IMR-90 (cell line): Measurements from ENCODE around the gene CCDC146. TPM values are rescaled to one million over a fixed set of nuclear protein-coding genes. Genes with fewer than 3 reads are reported as not detected.
"Not testable (repeated sequence)": the region's sequence is repeated elsewhere in the genome, so short reads cannot be mapped to it uniquely, and the experiment has no call there.

Source experiments
- ATAC-seq: fragments of 200-7000 bp; cut with Tn5 transposase; 2 replicates; pipeline ENCODE4 v1.9.1; 2020; ENCODE audit warnings: low read depth, mild to moderate bottlenecking, moderate library complexity
- BruUV-seq: library from RNA; stranded (reverse); fragments of 400-500 nt; replicated peaks from 2 replicates; lab custom pipeline; 2021; lab: Mats Ljungman, UMichigan
- CTCF ChIA-PET: fragments of 300-600 bp; formaldehyde crosslinking; extraction: SDS; loops from one replicate; lab custom pipeline; 2021; ENCODE audit warnings: antibody characterized with exemption; lab: Yijun Ruan, JAX
- POLR2A ChIA-PET: fragments of 300-600 bp; sonication (Branson Sonifier 250); formaldehyde crosslinking; loops from one replicate; lab custom pipeline; 2022; ENCODE audit warnings: antibody characterized with exemption; ENCODE audit not compliant: unreplicated experiment; lab: Charles Lee
- DNase-seq: peaks from one replicate; pipeline ENCODE4 v3.0.0; 2013
- H2AFZ ChIP-seq: replicated peaks from 2 replicates; pipeline ENCODE3; 2013; ENCODE audit warnings: low read length, mild to moderate bottlenecking; ENCODE audit not compliant: poor library complexity
- H2AK5ac ChIP-seq: 2 replicates; pipeline ENCODE4 v1.6.1; 2013; ENCODE audit warnings: low read depth, low read length, inconsistent platforms
- H2AK9ac ChIP-seq: replicated peaks from 2 replicates; pipeline ENCODE3; 2013; ENCODE audit warnings: mild to moderate bottlenecking, low read depth, low read length, moderate library complexity; ENCODE audit not compliant: poor library complexity
- H2BK120ac ChIP-seq: 2 replicates; pipeline ENCODE4 v1.6.1; 2013; ENCODE audit warnings: low read depth, low read length, inconsistent platforms
- H2BK15ac ChIP-seq: 3 replicates; pipeline ENCODE4 v1.6.1; 2013; ENCODE audit warnings: low read depth, low read length, inconsistent platforms
- H2BK20ac ChIP-seq: 2 replicates; pipeline ENCODE4 v1.6.1; 2013; ENCODE audit warnings: low read depth, mild to moderate bottlenecking, inconsistent platforms, low read length, moderate library complexity
- H2BK5ac ChIP-seq: 2 replicates; pipeline ENCODE4 v1.6.1; 2013; ENCODE audit warnings: mild to moderate bottlenecking, low read depth, low read length, inconsistent platforms; ENCODE audit not compliant: poor library complexity, severe bottlenecking
- H3K14ac ChIP-seq: replicated peaks from 2 replicates; pipeline ENCODE4 v1.6.1; 2013; ENCODE audit warnings: low read depth, low read length, inconsistent platforms
- H3K18ac ChIP-seq: 2 replicates; pipeline ENCODE4 v1.6.1; 2013; ENCODE audit warnings: low read depth, low read length, control low read depth
- H3K23ac ChIP-seq: 2 replicates; pipeline ENCODE4 v1.6.1; 2013; ENCODE audit warnings: low read depth, low read length, inconsistent platforms
- H3K27ac ChIP-seq: 2 replicates; pipeline ENCODE4 v1.5.1; 2013; ENCODE audit warnings: mild to moderate bottlenecking, control low read depth, low read length; ENCODE audit not compliant: insufficient read depth
- H3K27me3 ChIP-seq: 2 replicates; pipeline ENCODE4 v1.6.1; 2013; ENCODE audit warnings: low read length; ENCODE audit not compliant: control insufficient read depth, insufficient read depth
- H3K36me3 ChIP-seq: 2 replicates; pipeline ENCODE4 v1.6.1; 2013; ENCODE audit warnings: low read length, mixed read lengths; ENCODE audit not compliant: control insufficient read depth, insufficient read depth
- H3K4ac ChIP-seq: 2 replicates; pipeline ENCODE4 v1.6.1; 2013; ENCODE audit warnings: low read depth, low read length, inconsistent platforms
- H3K4me1 ChIP-seq: 2 replicates; pipeline ENCODE4 v1.6.1; 2013; ENCODE audit warnings: low read length, mixed read lengths; ENCODE audit not compliant: control insufficient read depth, insufficient read depth
- H3K4me2 ChIP-seq: 2 replicates; pipeline ENCODE4 v1.6.1; 2013; ENCODE audit warnings: low read depth, mild to moderate bottlenecking, control low read depth, low read length, moderate library complexity
- H3K4me3 ChIP-seq: 2 replicates; pipeline ENCODE4 v1.5.1; 2013; ENCODE audit warnings: low read depth, mild to moderate bottlenecking, control low read depth, low read length, moderate library complexity; ENCODE audit not compliant: insufficient read depth
- H3K56ac ChIP-seq: 2 replicates; pipeline ENCODE4 v1.6.1; 2013; ENCODE audit warnings: low read length, inconsistent platforms; ENCODE audit not compliant: insufficient read depth; ENCODE audit errors: extremely low read depth
- H3K79me1 ChIP-seq, 2 experiments: 2 replicates each; pipeline ENCODE4 v1.6.1; 2013; ENCODE audit warnings: low read length in 2 of 2, inconsistent platforms in 1 of 2, low read depth in 1 of 2
- H3K9ac ChIP-seq: 2 replicates; pipeline ENCODE4 v1.6.1; 2013; ENCODE audit warnings: low read depth, low read length, control low read depth
- H3K9me1 ChIP-seq: 2 replicates; pipeline ENCODE4 v1.6.1; 2013; ENCODE audit warnings: low read length, inconsistent platforms; ENCODE audit not compliant: insufficient read depth
- H3K9me3 ChIP-seq: 2 replicates; pipeline ENCODE4 v1.6.1; 2013; ENCODE audit warnings: low read length; ENCODE audit not compliant: control insufficient read depth, insufficient read depth
- H4K20me1 ChIP-seq: 2 replicates; pipeline ENCODE4 v1.6.1; 2013; ENCODE audit warnings: low read length, inconsistent platforms; ENCODE audit not compliant: insufficient read depth
- H4K5ac ChIP-seq: 2 replicates; pipeline ENCODE4 v1.6.1; 2013; ENCODE audit warnings: mild to moderate bottlenecking, low read depth, low read length, control low read depth
- H4K8ac ChIP-seq, 2 experiments: 2 replicates each; pipeline ENCODE4 v1.6.1; 2013; ENCODE audit warnings: low read depth in 2 of 2, low read length in 2 of 2, control low read depth in 1 of 2, inconsistent platforms in 1 of 2
- H4K91ac ChIP-seq: 2 replicates; pipeline ENCODE4 v1.6.1; 2013; ENCODE audit warnings: low read depth, low read length, inconsistent platforms; ENCODE audit not compliant: insufficient read depth
- CEBPB ChIP-seq: IDR thresholded peaks from 2 replicates; pipeline ENCODE4 v1.6.1; 2012; ENCODE audit warnings: low read depth, low read length, improper control_type of control experiment
- FOS ChIP-seq: fragments of 150-350 bp; IDR thresholded peaks from 2 replicates; pipeline ENCODE4 v1.6.1; 2016; ENCODE audit warnings: low read depth, low read length
- RCOR1 ChIP-seq: IDR thresholded peaks from 2 replicates; pipeline ENCODE4 v1.6.1; 2012; ENCODE audit warnings: mild to moderate bottlenecking, low read length, improper control_type of control experiment; ENCODE audit not compliant: insufficient replicate concordance
- WGBS, 2 experiments: methylation state at CpG; one replicate each; pipeline versions ENCODE4 v1.1.5 to v1.1.7; 2013; ENCODE audit warnings: missing lambda C conversion rate in 2 of 2; ENCODE audit not compliant: insufficient read length in 1 of 2; ENCODE audit errors: extremely low coverage in 2 of 2; 5-methylcytosine and 5-hydroxymethylcytosine counted together
- dilution Hi-C: fragments of 300-500 bp; cut with HindIII; formaldehyde crosslinking; loops from one replicate; pipeline ENCODE4 v1.14.3; 2018; ENCODE audit warnings: low sequenced_read_pairs; ENCODE audit not compliant: unreplicated experiment
- in situ Hi-C: fragments of 300-500 bp; cut with MboI; formaldehyde crosslinking; loops from 3 replicates; pipeline ENCODE4 v1.14.3; 2019; ENCODE audit warnings: low sequenced_read_pairs, inconsistent platforms, mixed read lengths
- intact Hi-C: fragments of 100-400 bp; cut with micrococcal nuclease; formaldehyde crosslinking; loops from 2 replicates; pipeline ENCODE4 v1.10.0; 2022
- polyA plus RNA-seq, 3 experiments: library from polyadenylated mRNA; depleted of rRNA; stranded (reverse); fragments of >200 nt; gene quantifications; 2 replicates each; pipeline ENCODE4 v1.2.3, GENCODE V29; 2012; ENCODE audit warnings: low replicate concordance in 1 of 3
- total RNA-seq: library from RNA; depleted of rRNA; stranded (reverse); fragments of >200 nt; gene quantifications from 2 replicates; pipeline ENCODE4 v1.2.3, GENCODE V29; 2012

Gene CCDC146
- total and polyA plus RNA-seq, 2 of the 4 experiments (the other 2 are of a cell fraction), result 0.54 to 1.7 TPM

- not testable (repeated sequence) for BruUV-seq
- H3K23ac ChIP-seq, result peak overlapping the region; percentile 93
Measured at GRCh38 chr7:77275663-77276062, 153.2 kb downstream of the CCDC146 start.

More at GRCh38 chr7:77275663-77276062, 153.2 kb downstream of the CCDC146 start:
- Histone ChIP-seq H2AFZ (peak overlapping the region; percentile 49), H4K8ac (peak overlapping the region; percentile 7 to 94; a peak in 3 of 4 replicates), H2BK15ac (peak overlapping the region; percentile 30; the same call in 1 of the 3 replicates), H3K56ac (peak overlapping the region; percentile 76; the same call in 1 of the 2 replicates), H2BK120ac (peak overlapping the region; percentile 90), H3K27ac (peak overlapping the region; percentile 97), H2BK20ac (peak overlapping the region; percentile 98), H3K4me2 (peak overlapping the region; percentile 16; the same call in 1 of the 2 replicates), H3K4ac (peak overlapping the region; percentile 94), H3K14ac (peak overlapping the region; percentile 65), H4K5ac (peak overlapping the region; percentile 70), H2AK5ac (peak overlapping the region; percentile 52), H3K18ac (peak overlapping the region; percentile 83), H2BK5ac (peak overlapping the region; percentile 92), H4K91ac (peak overlapping the region; percentile 77)
- no CpG with 5 or more reads among the region's 2 CpGs for WGBS, 2 experiments
- H3K4me1 ChIP-seq, in situ Hi-C loops, intact Hi-C loops, H2AK9ac ChIP-seq, H3K9me3 ChIP-seq, dilution Hi-C loops, H3K36me3 ChIP-seq, POLR2A ChIA-PET, H3K79me1 ChIP-seq, H3K4me3 ChIP-seq, H3K27me3 ChIP-seq, H3K9ac ChIP-seq, H3K9me1 ChIP-seq, H4K20me1 ChIP-seq: not testable (repeated sequence)
- CTCF ChIA-PET, result interaction anchor here (0.9 to 1.3 kb wide), 3 partner anchors 20 to 40 kb away, joined by 3 to 6 read pairs (median 3); no protein-coding TSS in a partner anchor
- DNase-seq (peak; percentile 89), ATAC-seq (peak; percentile 88)
- peak; percentile 48; the same call in 1 of the 2 replicates for TF ChIP-seq CEBPB
- TF ChIP-seq FOS, result peak; percentile 64
- peak; percentile 59 for TF ChIP-seq RCOR1
